ENCODE results near the gene HDHD2. TPM values are rescaled to one million over a fixed set of nuclear protein-coding genes. Genes with fewer than 3 reads are reported as not detected.

HDHD2 gene
- polyA plus RNA-seq, 5 donors, result 45.8 to 56.6 (median 53.9) TPM

GRCh38 chr18:47075098-47075883, 75.0 kb downstream of the HDHD2 start:
- no peak for DNase-seq

- no peak for DNase-seq
Measured at GRCh38 chr18:47067648-47068047, 82.7 kb downstream of the HDHD2 start.

GRCh38 chr18:47063096-47063495, 87.2 kb downstream of the HDHD2 start:
- no peak for DNase-seq

- no peak for DNase-seq
Measured at GRCh38 chr18:47062471-47062870, 87.8 kb downstream of the HDHD2 start.

Other genes with a start within 250 kb of the HDHD2 start
- gene PIAS2, start 233.0 kb downstream of the HDHD2 start, polyA plus RNA-seq (ENCODE audit: insufficient read depth in 1 of 5, insufficient read length in 5 of 5, low replicate concordance in 1 of 5), result 10 to 100 TPM; 15.5 to 23.1 (median 21.7) TPM
- gene KATNAL2, start 232.9 kb downstream of the HDHD2 start, polyA plus RNA-seq (ENCODE audit: insufficient read depth in 1 of 5, insufficient read length in 5 of 5, low replicate concordance in 1 of 5), result 1 to 10 TPM; 5.4 to 8.5 (median 7.3) TPM
- gene ELOA2, start 114.9 kb downstream of the HDHD2 start, polyA plus RNA-seq (ENCODE audit: insufficient read depth in 1 of 5, insufficient read length in 5 of 5, low replicate concordance in 1 of 5), result not detected
- 10 to 100 TPM; 22.9 to 32.4 (median 25.3) TPM for gene IER3IP1, start 25.9 kb upstream of the HDHD2 start, polyA plus RNA-seq (ENCODE audit: insufficient read depth in 1 of 5, insufficient read length in 5 of 5, low replicate concordance in 1 of 5)
- gene SKOR2, start 101.2 kb upstream of the HDHD2 start, polyA plus RNA-seq (ENCODE audit: insufficient read depth in 1 of 5, insufficient read length in 5 of 5, low replicate concordance in 1 of 5), result under 1 TPM in 1 of 5 donors, not detected in 4; 0.06 TPM

Measured in right lung (tissue), 5 donors.